Suprapubic skin (tissue), 4 donors: ENCODE data around the gene SH2D3C. TPM values are rescaled to one million over a fixed set of nuclear protein-coding genes. Genes with fewer than 3 reads are reported as not detected.

Source experiments
- DNase-seq, 2 donors: peaks; one replicate each; pipeline ENCODE4 v3.0.0-alpha.2; 2019; ENCODE audit warnings: low spot score in 2 of 2
- H3K27ac ChIP-seq: fragments of 200-600 bp; sonication (generic); one replicate; pipeline ENCODE4 v1.5.1; 2019
- H3K27me3 ChIP-seq: fragments of 200-600 bp; sonication (generic); one replicate; pipeline ENCODE4 v1.5.1; 2019
- H3K36me3 ChIP-seq: fragments of 200-600 bp; sonication (generic); one replicate; pipeline ENCODE4 v1.5.1; 2019
- H3K4me1 ChIP-seq: fragments of 200-600 bp; sonication (generic); one replicate; pipeline ENCODE4 v1.5.1; 2019
- H3K4me3 ChIP-seq: fragments of 200-600 bp; sonication (generic); one replicate; pipeline ENCODE4 v1.5.1; 2019; ENCODE audit warnings: mild to moderate bottlenecking
- H3K9me3 ChIP-seq: fragments of 200-600 bp; sonication (generic); one replicate; pipeline ENCODE4 v1.5.1; 2019
- EP300 ChIP-seq: sonication (generic); formaldehyde crosslinking; IDR thresholded peaks from one replicate; pipeline ENCODE4 v1.6.1; 2017; ENCODE audit warnings: antibody characterized with exemption
- POLR2A ChIP-seq, 2 donors: fragments of 450-650 bp; IDR thresholded peaks; one replicate each; pipeline ENCODE4 v1.6.1; 2017; ENCODE audit warnings: antibody characterized with exemption in 2 of 2, mild to moderate bottlenecking in 2 of 2, moderate library complexity in 2 of 2
- POLR2AphosphoS5 ChIP-seq, 3 donors: sonication (generic); formaldehyde crosslinking; IDR thresholded peaks; one replicate each; pipeline ENCODE4 v1.6.1; 2017; ENCODE audit warnings: antibody characterized with exemption in 3 of 3
- WGBS: methylation state at CpG from one replicate; pipeline ENCODE4 v1.1.5; 2018; 5-methylcytosine and 5-hydroxymethylcytosine counted together
- total RNA-seq, 4 donors: library from RNA; depleted of rRNA; stranded (reverse); fragments of >200 nt; gene quantifications; one replicate each; pipeline ENCODE4 v1.1.0, GENCODE V29; 2016
- TF ChIP-seq, protein P1 (sequence below), 2 donors: fragments of 200-600 bp in 1 of 2; fragments of 450-650 bp in 1 of 2; sonication (generic) in 1 of 2; IDR thresholded peaks; one replicate each; pipeline ENCODE4 v1.5.1; 2016 to 2019; ENCODE audit warnings: antibody characterized with exemption in 2 of 2, mild to moderate bottlenecking in 1 of 2, moderate library complexity in 1 of 2

SH2D3C gene
- total RNA-seq, 4 donors from 2014 or later = 3.4 to 8.9 (median 6.1) TPM

DNA sequence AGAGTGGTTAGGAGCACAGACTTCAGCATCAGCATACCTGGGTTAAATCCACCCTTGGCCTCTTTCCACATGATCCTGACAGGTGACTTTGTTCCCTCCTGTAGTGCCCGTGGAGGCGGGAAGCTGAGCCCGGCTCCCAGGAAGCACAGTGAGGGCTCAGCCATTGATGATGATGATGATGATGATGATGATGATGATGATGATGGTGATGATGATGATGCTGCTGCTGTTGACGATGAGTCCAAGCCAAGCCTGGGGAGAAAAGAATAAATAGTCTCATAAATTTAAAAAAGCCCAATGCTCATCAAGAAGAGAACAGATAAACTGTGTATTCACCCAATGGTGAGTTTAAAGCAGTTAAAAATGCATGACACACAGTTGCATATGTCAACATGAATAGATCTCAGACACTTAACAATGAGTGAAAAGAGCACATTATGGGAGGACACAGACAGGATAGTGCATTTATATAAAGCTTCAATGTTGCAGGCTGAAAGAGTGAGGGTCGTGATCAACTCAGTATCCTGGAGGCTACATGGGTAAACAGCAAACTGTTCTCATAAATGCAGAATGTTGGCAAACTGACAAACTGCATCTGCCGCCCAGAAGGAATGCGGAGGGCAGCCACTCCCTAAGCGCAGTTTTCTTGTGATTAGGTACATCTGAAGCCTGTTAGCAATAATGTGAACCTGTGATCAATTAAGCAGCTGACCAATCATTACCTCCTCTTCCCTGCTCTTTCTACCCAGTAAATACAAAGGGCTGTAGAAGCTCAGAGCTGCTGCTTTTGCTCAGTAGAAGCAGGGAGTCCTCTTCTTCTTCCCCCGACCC is 83.4 kb downstream of the SH2D3C start:
- no peaks in the 10 kb centered on the region for H3K27me3 ChIP-seq
- no peak overlapping the region for H3K4me3 ChIP-seq
- H3K9me3 ChIP-seq = no peaks in the 10 kb centered on the region
- TF ChIP-seq POLR2AphosphoS5 (IDR thresholded peaks at IDR 0.05) (no peak), EP300 (no peak), POLR2A (IDR thresholded peaks at IDR 0.05) (no peak)
- TF ChIP-seq, protein P1, sequence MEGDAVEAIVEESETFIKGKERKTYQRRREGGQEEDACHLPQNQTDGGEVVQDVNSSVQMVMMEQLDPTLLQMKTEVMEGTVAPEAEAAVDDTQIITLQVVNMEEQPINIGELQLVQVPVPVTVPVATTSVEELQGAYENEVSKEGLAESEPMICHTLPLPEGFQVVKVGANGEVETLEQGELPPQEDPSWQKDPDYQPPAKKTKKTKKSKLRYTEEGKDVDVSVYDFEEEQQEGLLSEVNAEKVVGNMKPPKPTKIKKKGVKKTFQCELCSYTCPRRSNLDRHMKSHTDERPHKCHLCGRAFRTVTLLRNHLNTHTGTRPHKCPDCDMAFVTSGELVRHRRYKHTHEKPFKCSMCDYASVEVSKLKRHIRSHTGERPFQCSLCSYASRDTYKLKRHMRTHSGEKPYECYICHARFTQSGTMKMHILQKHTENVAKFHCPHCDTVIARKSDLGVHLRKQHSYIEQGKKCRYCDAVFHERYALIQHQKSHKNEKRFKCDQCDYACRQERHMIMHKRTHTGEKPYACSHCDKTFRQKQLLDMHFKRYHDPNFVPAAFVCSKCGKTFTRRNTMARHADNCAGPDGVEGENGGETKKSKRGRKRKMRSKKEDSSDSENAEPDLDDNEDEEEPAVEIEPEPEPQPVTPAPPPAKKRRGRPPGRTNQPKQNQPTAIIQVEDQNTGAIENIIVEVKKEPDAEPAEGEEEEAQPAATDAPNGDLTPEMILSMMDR (IDR thresholded peaks at IDR 0.05) = no peak
- WGBS = 48% methylated on average over 9 of the region's 9 CpGs
- no peak for DNase-seq
- peaks cover 24% of the 10 kb centered on the region for H3K36me3 ChIP-seq
- H3K4me1 ChIP-seq = peaks cover 25% of the 10 kb centered on the region
- H3K27ac ChIP-seq = peak overlapping the region; percentile 2

DNA sequence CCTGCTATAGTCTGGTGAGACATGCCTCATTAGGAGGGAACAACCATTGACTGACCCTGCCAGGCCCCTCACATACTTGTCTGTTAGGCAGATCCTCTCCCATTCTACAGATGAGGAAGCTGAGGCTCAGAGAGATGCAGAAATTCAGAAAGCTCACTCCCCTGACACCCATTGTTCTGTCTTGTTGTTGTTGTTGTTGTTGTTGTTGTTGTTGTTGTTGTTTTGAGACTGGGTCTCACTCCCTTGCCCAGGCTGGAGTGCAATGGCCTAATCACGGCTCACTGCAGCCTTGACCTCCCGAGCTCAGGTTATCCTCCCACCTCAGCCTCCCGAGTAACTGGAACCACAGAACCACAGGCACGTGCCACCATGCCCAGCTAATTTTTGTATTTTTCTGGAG is 84.8 kb downstream of the SH2D3C start:
- Histone ChIP-seq H3K27ac (no peak overlapping the region), H3K27me3 (no peaks in the 10 kb centered on the region), H3K4me1 (peaks cover 11% of the 10 kb centered on the region), H3K4me3 (no peak overlapping the region), H3K9me3 (no peaks in the 10 kb centered on the region), H3K36me3 (peaks cover 36% of the 10 kb centered on the region)
- DNase-seq = no peak
- WGBS = 96% methylated on average over 4 of the region's 4 CpGs
- TF ChIP-seq POLR2A (IDR thresholded peaks at IDR 0.05) = no peak
- no peak for TF ChIP-seq EP300
- TF ChIP-seq, protein P1 (IDR thresholded peaks at IDR 0.05) = no peak
- TF ChIP-seq POLR2AphosphoS5 (IDR thresholded peaks at IDR 0.05) = no peak

DNA sequence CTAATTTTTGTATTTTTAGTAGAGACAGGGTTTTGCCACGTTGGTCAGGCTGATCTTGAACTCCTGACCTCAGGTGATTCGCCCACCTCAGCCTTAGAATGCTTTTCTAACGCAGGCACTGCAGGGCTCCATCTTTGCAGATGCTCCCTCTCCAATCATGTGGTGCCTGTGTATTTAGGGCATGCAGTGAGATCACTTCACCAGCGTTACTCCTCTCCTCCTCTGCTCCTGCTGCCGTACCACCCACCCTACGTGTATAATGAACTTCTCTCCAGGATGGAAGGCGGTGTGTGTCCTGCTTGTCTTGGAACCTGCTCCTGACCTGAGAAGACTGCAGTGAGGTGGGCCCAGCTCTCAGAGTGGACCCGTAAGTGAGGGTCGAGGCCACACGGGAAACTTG is 85.3 kb downstream of the SH2D3C start:
- no peak for DNase-seq
- no peaks in the 10 kb centered on the region for H3K27me3 ChIP-seq
- H3K36me3 ChIP-seq = peaks cover 37% of the 10 kb centered on the region
- no peak overlapping the region for H3K4me3 ChIP-seq
- no peaks in the 10 kb centered on the region for H3K9me3 ChIP-seq
- TF ChIP-seq POLR2AphosphoS5 (IDR thresholded peaks at IDR 0.05) (no peak), POLR2A (IDR thresholded peaks at IDR 0.05) (no peak), EP300 (no peak)
- TF ChIP-seq, protein P1 (IDR thresholded peaks at IDR 0.05) = no peak
- H3K4me1 ChIP-seq = peaks cover 7% of the 10 kb centered on the region
- H3K27ac ChIP-seq = no peak overlapping the region
- WGBS = 87% methylated on average over 10 of the region's 10 CpGs

DNA sequence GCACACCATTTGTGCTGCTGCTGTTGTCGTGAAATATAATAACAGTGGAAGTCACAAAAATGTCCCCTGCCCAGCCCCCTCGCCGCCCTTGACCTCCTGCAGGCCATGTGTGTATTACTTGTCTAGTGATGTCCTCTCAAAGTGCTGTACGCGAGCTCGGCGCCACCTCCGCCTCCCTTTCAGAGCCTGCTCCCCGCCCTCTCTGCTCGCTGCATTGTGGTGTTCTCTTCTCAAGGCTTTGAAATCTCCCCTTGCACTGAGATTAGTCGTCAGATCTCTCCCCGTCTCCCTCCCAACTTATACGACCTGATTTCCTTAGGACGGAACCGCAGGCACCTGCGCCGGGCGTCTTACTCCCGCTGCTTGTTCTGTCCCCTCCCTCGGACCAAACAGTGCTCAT is 86.4 kb downstream of the SH2D3C start:
- peaks cover 37% of the 10 kb centered on the region for H3K36me3 ChIP-seq
- no peak overlapping the region for H3K27ac ChIP-seq
- WGBS = 88% methylated on average over 20 of the region's 20 CpGs

DNA sequence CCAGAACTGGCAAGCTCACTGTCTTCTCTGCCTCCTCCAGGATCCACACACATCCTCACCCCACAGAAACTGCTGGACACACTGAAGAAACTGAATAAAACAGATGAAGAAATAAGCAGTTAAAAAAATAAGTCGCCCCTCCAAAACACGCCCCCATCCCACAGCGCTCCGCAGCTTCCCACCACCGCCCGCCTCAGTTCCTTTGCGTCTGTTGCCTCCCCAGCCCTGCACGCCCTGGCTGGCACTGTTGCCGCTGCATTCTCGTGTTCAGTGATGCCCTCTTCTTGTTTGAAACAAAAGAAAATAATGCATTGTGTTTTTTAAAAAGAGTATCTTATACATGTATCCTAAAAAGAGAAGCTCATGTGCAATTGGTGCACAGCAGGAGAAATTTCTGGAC is 87.7 kb downstream of the SH2D3C start:
- H3K4me1 ChIP-seq = peaks cover 6% of the 10 kb centered on the region
- no peaks in the 10 kb centered on the region for H3K27me3 ChIP-seq
- H3K27ac ChIP-seq = no peak overlapping the region
- H3K4me3 ChIP-seq = no peak overlapping the region
- TF ChIP-seq POLR2A (IDR thresholded peaks at IDR 0.05) = no peak
- TF ChIP-seq EP300 = no peak
- TF ChIP-seq, protein P1 (IDR thresholded peaks at IDR 0.05) = no peak
- TF ChIP-seq POLR2AphosphoS5 (IDR thresholded peaks at IDR 0.05) = no peak
- H3K9me3 ChIP-seq = no peaks in the 10 kb centered on the region
- WGBS = 83% methylated on average over 10 of the region's 10 CpGs
- no peak for DNase-seq
- H3K36me3 ChIP-seq = peaks cover 46% of the 10 kb centered on the region

More for the DNA sequence above, 86.4 kb downstream of the SH2D3C start:
- Histone ChIP-seq H3K9me3 (no peaks in the 10 kb centered on the region), H3K4me3 (no peak overlapping the region), H3K27me3 (no peaks in the 10 kb centered on the region), H3K4me1 (peaks cover 7% of the 10 kb centered on the region)
- TF ChIP-seq POLR2AphosphoS5 (IDR thresholded peaks at IDR 0.05) (no peak), POLR2A (IDR thresholded peaks at IDR 0.05) (no peak), EP300 (no peak)
- TF ChIP-seq, protein P1 (IDR thresholded peaks at IDR 0.05) = no peak
- no peak for DNase-seq
